ENCODE data around the gene GPS1.

GPS1 gene

GRCh38 chr17:82076785-82077591 is 25.3 kb downstream of the GPS1 start:
- DNase-seq (ENCODE audit: low read depth) = no peak
- no peak for TF ChIP-seq CTCF (IDR thresholded peaks at IDR 0.05; ENCODE audit: control insufficient read depth, extremely low read depth, insufficient read depth)
- no peak overlapping the region for H3K4me3 ChIP-seq (ENCODE audit: low read depth, low read length)

DNA sequence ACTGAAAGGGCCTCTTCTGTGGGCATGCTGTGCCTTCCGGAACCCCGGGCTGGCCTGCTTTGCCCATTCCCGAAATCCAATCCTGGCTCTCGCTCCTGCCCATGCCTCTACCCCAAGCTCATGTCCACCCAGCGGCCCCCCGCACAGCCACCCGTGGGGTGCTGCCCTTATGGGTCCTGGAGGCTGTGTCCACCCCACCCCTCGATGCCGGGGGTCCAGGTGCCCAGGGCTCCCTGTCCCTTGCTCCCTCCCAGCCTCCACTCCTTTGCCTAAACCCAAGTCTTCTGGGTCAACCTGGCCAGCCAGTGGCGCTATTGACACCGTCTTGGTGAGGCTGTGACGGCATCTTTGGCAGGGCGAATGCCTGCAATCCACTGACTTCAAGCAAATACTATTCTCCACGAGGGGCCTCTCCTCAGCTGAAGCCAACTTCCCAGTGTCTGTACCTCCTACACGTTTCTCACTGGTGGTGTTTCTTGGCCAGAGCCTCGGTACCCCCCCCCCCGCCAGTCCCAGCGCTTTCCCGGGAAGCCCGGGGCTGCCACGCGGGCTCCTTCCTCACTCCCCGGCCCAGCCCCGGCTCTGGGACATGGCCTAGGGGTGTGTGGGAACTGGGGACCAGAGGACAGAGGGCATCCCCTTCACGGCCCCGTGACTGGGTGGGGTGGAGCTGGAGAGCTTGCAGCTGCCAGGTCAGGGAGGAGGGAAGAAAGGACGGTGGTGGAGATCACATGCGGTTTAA is 26.1 kb downstream of the GPS1 start:
- H3K4me3 ChIP-seq (ENCODE audit: low read depth, low read length) = no peak overlapping the region
- TF ChIP-seq CTCF (IDR thresholded peaks at IDR 0.05; ENCODE audit: control insufficient read depth, extremely low read depth, insufficient read depth) = no peak
- no peak for DNase-seq (ENCODE audit: low read depth)

GRCh38 chr17:82078433-82078832 is 26.7 kb downstream of the GPS1 start:
- no peak for TF ChIP-seq CTCF (IDR thresholded peaks at IDR 0.05; ENCODE audit: control insufficient read depth, extremely low read depth, insufficient read depth)
- no peak overlapping the region for H3K4me3 ChIP-seq (ENCODE audit: low read depth, low read length)
- DNase-seq (ENCODE audit: low read depth) = no peak

- H3K4me3 ChIP-seq (ENCODE audit: low read depth, low read length) = no peak overlapping the region
- no peak for DNase-seq (ENCODE audit: low read depth)
- TF ChIP-seq CTCF (IDR thresholded peaks at IDR 0.05; ENCODE audit: control insufficient read depth, extremely low read depth, insufficient read depth) = no peak
These were observed 27.4 kb downstream of the GPS1 start for GRCh38 chr17:82079001-82079677.

DNA sequence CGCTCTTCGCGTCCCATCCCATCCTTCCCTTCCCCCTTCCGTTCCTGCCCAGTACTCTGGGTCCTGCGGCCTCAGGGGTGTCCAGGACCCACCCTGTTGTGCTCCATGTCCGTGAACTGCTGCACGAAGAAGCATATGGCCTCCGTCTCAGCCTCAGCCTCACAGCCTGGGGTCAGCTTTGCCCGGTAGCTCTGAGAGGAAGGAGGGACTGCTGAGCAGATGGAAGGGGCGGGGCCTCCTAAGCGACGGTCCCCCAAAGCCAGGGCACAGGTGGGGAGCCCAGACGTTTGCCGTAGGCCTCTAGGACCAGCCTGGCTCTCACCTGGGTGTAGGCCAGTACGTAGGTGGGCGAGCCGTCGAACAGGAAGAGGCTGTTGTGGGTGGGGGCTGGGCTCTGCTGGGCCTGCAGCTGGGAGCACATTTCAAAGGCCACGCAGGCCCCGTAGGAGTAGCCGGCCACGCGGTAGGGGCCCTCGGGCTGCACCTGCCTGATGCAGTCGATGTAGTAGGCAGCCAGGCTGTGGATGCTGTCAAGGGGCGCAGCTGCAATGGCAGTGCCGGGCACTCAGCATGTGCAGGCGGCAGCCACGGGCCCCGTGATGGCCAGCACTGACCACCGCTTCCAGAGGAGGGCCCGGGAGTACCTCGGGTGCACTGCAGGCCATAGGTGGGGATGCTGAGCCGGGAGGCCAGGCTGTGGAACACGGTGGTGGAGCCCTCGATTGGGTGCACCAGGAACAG is 28.5 kb downstream of the GPS1 start:
- no peak overlapping the region for H3K4me3 ChIP-seq (ENCODE audit: low read depth, low read length)
- DNase-seq (ENCODE audit: low read depth) = no peak
- TF ChIP-seq CTCF (IDR thresholded peaks at IDR 0.05; ENCODE audit: control insufficient read depth, extremely low read depth, insufficient read depth) = no peak

DNA sequence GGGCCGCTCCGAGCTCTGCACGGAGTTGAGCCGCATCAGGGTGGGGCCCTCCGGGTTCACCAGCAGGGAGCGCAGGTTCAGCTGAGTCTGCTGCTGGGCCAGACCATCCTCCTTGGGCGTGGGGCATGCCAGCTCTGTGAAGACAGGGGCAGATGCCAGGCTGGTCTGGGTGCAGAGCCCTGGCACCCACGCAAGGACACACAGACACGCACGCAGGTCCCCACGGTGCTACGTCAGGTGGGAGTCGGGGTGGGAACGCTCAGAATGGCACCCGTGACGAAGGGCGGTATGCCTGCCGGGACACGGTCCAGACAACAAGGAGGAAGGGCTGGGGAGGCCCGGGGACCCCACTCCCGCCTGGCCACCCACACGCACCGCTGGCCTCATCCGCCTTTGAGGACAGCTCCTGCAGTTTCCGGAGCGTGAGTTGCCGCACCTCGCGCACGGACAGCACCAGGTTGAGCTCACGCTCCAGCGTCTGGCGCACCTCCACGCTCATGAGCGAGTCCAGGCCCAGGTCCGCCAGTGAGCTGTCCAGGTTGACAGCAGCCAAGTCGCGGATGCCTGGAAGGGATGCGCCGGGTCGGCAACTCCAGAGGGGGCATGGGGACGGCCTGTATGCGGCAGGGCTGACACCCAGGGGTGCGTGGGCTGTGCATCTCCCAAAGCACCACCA is 29.2 kb downstream of the GPS1 start:
- no peak for DNase-seq (ENCODE audit: low read depth)
- TF ChIP-seq CTCF (IDR thresholded peaks at IDR 0.05; ENCODE audit: control insufficient read depth, extremely low read depth, insufficient read depth) = no peak
- no peak overlapping the region for H3K4me3 ChIP-seq (ENCODE audit: low read depth, low read length)
